ENCODE data around the gene TMEM259.

TMEM259 gene

DNA sequence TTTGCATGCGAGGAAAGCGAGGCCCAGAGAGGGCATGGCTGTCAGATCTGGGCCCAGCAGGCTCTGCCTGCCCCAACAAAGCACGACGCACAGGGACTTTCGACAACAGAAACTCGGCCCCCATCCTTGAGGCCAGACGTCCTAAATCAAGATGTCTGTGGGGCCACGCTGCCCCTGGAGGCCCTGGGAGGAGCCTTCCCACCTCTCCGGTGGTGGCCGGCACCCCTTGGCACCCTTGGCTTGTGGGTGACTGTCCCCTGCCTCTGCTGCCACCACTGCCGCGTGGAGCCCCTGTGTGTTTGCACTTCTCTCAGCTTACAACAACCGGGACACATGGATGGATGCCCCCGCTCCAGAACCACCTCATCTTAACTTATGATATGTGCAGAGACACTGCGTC lies 32.4 kb downstream of the TMEM259 start:
- DNase-seq (ENCODE audit: low read depth in 2 of 2), result no peak

DNA sequence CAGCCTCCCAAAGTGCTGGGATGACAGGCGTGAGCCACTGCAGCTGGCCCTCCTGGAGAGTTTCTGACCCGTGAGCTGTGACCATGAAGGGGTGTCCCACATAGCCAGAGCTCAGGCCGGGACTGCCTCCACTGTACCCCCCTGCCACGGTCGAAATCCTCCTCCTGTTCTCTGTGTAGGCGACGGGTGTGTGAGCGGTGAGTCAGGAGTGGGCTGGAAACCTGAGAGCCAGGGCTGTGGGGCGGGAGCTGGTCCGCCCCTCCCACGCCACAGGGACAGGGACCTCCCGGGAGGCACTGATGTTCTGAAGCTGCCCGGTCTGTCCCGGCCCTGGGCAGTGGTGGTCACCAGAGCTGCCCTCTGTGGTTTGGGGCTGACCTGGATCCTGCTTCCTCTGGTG lies 32.8 kb downstream of the TMEM259 start:
- no peak for DNase-seq (ENCODE audit: low read depth in 2 of 2)

DNA sequence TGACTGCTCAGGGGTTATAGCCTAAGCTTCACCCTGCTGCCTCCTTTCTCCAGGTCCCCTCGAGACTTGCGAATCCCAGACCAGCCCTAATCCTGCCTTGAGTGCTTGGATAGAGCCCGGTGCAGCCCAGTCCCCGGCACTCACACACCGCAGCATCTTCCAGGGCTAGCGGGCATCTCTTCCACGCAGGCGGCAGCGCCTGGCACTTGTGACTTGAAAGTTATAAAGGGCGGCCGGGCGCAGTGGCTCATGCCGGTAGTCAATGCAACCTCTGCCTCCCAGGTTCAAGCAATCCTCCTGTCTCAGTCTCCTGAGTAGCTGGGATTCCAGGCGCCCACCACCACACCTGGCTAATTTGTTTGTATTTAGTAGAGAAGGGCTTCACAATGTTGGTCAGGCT lies 34.8 kb downstream of the TMEM259 start:
- no peak for DNase-seq (ENCODE audit: low read depth in 2 of 2)

DNA sequence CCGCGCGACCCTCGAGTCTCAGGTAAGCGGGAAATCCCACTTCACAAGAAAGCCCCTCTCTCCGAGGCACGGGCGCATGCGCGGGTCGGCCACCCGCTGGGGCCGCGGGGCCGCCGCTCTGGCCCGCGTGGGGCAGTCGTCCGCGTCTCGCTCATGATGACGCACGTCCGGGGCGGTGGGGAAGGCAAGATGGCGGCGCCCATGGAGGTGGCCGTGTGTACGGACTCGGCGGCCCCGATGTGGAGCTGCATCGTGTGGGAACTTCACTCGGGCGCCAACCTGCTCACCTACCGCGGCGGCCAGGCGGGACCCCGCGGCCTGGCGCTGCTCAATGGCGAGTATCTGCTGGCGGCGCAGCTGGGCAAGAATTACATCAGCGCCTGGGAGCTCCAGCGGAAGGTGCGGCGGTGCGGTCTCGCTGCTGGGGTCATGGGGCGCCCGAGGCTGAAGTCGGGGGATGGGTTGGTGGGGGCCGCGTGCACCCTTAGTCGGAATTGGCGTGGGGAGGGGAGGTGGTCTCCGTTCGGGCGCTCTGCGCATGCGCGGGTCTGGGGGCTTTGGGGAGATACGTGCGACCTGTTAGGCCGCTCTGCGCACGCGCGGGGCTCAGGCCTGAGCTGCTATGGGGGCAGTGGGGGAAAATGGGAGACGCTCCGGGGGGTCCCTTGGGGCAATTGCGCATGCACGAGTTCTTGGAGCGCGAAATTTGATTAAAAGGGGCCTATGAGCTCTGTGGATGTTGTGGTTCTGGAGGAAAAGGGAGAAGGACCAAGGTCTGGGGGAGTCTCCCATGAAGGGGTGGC lies 36.6 kb downstream of the TMEM259 start, which contains the start of gene WDR18:
Gene WDR18, plus strand, starts transcription at position 181 of the 803 bp plus-strand sequence. Its CDS starts 9 bp downstream, at position 190.
- DNase-seq (ENCODE audit: low read depth in 2 of 2), result peak; percentile 86 to 89

DNA sequence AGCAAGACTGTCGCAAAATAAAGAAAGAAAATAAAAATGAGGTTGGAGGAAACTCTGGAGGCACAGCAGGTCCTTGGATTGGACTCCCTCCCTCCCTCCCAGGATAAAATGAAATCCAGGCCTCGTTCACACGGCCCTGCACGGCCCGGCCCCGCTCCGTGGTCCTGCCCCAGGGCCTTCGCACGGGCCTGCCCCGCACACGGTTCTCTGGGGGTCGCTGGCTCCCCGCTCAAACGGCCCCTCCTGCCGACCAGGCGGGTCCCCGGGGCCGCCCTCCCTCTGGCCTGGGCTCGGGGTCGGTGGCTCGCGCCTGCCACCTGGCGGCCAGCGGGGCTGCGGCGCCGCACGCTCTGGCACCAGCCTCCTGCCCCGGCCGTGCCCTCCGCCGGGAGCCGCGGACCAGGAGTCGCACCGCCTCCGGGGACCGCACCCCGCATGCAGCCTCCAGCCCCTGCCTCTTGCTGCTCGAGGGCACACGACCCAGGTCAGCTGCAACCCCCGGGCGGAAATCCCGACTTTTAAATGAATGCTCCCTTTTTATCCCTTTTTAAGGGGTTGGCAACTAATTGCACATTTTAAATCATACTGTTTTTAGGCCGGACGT lies 38.3 kb downstream of the TMEM259 start:
- peak; percentile 64 to 66 for DNase-seq (ENCODE audit: low read depth in 2 of 2)

GRCh38 chr19:980133-980998 lies 40.6 kb downstream of the TMEM259 start:
- DNase-seq (ENCODE audit: low read depth in 2 of 2), result no peak

DNA sequence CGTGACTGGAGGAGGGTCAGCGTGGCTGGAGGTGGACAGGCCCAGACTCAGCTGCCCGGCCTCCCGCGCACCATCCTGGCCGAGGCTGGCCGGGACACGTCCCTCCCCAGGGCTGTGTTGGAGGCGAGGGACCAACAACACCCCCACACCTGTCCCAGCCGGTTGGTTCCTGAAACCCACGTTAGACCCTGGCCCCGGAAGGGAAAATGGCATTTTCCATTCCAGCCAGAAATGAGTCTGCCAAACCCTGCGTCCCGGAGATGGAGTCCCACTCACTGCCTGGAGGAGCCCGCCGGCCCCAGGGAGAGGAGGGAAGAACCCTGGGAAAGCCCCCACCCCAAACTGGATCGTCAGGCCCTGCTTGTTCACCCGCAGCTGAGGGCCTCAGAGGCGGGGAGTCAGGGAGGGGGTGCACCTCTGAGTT lies 41.6 kb downstream of the TMEM259 start:
- no peak for DNase-seq (ENCODE audit: low read depth in 2 of 2)

DNA sequence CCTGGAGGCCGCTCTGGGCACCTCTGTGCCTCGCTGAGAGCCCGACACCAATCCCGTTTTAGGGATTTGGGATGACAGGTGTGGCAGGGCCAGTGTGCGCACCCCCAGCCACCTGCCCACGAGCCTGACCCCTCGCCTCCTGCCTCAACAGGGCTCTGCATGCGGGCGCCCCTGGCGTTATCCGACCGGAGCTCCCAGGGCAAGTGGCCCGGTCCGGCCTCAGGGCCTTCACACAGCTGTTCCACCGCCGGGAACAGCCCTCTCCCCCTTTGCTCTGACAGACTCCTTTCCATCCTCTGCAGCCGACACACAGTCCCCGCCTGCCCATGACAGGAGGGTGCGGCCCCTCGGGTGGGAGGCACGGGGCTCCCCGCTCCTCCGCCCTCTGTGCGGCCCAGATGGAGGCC lies 43.9 kb downstream of the TMEM259 start:
- DNase-seq (ENCODE audit: low read depth in 2 of 2), result no peak

DNA sequence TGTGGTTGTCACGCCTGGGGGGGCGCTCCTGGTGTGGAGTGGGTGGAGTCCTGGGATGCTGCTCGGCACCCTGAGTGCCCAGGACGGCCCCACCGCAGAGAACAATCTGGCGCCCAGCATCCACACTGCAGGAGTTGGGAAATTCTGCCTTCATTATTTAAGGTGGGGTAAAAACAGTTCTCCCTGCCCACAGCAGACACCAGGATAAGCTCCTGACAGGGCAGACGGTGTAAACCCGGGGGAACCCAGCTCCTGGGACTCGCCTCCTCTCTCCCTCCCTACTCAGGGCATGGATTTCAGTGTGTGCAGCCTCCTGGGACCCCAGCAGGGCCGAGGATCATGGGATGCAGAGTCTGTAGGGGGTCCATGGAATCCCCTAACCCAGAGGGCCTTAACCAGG lies 44.4 kb downstream of the TMEM259 start:
- DNase-seq (ENCODE audit: low read depth in 2 of 2), result no peak

GRCh38 chr19:974564-975257 lies 46.2 kb downstream of the TMEM259 start:
- DNase-seq (ENCODE audit: low read depth in 2 of 2), result no peak

- no peak for DNase-seq (ENCODE audit: low read depth in 2 of 2)
These were observed 47.0 kb downstream of the TMEM259 start for GRCh38 chr19:973726-974563.

DNA sequence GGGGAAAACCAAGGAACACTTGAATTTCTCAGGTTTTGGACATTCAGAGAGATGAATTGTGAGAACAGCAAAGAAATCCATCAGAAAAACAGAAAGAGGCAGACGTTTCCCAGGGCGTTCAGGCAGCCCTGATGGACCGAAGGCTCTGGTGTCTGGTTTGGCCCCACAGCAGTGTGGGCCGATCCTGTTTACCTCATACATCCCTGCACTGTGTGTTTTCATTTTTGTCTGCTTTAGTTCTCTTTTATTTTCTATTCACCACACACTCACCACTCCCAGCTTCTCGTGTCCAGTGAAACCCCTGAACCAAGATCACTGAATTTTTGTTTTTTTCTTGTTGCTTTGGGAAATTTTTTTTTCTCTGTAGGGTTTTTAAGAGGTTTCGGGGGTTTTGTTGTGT lies 48.6 kb downstream of the TMEM259 start:
- DNase-seq (ENCODE audit: low read depth in 2 of 2), result no peak

DNA sequence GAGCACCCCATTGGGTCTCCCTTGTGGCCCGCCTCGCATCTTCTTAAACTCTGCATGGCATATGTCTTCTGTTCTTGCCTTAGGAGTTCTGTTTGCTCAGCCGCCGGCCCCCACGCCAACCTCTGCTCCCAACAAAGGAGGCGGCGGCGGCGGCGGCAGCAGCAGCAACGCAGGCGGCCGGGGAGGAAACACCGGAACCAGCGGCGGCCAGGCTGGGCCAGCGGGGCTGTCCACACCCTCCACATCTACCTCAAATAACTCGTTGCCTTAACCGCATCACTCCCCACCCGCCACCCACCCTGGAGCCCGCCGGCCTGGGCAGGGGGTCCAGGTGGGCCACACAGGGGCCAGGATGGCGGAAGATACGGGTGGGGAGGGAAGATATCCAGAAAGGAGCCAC lies 49.1 kb downstream of the TMEM259 start:
- DNase-seq (ENCODE audit: low read depth in 2 of 2), result no peak

- no peak for DNase-seq (ENCODE audit: low read depth in 2 of 2)
These were observed 50.2 kb downstream of the TMEM259 start for GRCh38 chr19:970695-971094.

GRCh38 chr19:966485-967088 lies 54.3 kb downstream of the TMEM259 start:
- no peak for DNase-seq (ENCODE audit: low read depth in 2 of 2)

DNA sequence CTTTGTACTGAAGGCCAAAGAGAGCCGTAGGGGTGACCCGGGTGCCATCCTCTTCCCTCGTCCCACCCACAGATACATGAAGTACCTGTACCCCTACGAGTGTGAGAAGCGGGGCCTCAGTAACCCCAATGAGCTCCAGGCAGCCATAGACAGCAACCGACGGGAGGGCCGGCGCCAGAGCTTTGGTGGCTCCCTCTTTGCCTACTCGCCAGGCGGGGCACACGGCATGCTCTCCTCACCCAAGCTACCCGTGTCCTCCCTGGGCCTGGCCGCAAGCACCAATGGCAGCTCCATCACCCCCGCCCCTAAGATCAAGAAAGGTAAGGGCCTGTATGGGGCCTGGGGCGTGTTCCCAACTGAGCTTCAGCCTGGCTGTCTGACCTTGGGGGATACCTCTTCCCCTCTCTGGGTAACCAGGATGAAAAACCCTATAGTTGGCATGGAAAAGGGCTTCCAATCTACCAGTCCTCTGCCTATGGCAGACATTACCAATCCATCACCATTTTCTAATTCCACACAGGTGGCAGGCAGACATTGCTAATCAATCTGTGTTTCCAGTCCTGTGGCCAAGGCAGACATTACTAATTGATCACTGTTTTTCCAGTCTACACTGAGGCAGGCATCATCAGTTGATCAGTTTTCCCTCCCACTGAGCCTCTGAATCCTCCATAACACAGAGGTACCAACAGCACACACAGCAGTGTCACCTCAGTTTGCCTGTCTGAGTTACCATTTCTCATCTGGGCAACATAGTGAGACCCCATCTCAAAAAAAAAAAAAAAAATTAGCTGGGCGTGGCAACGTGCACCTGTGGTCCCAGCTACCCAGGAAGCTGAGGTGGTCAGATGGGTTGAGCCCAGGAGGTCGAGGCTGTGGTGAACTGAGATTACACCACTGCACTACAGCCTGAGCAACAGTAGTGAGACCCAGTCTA lies 55.9 kb downstream of the TMEM259 start:
- no peak for DNase-seq (ENCODE audit: low read depth in 2 of 2)

DNA sequence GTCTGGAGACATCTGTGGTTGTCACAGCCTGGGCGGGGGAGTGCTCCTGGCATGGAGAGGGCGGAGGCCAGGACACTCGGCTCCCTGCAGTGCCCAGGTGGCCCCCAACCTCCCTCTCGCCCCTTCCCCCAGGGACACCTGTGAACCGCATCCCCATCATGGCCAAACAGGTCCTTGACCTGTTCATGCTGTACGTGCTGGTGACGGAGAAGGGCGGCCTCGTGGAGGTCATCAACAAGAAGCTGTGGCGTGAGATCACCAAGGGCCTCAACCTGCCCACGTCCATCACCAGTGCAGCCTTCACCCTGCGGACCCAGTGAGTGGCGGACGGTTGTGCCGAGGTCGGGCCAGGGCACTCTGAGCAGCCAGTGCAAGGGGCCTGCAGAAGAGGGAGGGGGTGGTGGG lies 56.8 kb downstream of the TMEM259 start:
- no peak for DNase-seq (ENCODE audit: low read depth in 2 of 2)

- DNase-seq (ENCODE audit: low read depth in 2 of 2), result no peak
These were observed 57.4 kb downstream of the TMEM259 start for GRCh38 chr19:963486-963951.
